ENCODE measurements around the gene C12orf42. TPM values are rescaled to one million over a fixed set of nuclear protein-coding genes. Genes with fewer than 3 reads are reported as not detected.

C12orf42 gene
- total RNA-seq, 1 experiment from 2014 or later, result not detected

GRCh38 chr12:103273645-103274044, 222.1 kb downstream of the C12orf42 start:
- H3K27me3 Mint-ChIP-seq (ENCODE audit: insufficient read depth, unreplicated experiment), result peaks cover 5% of the 10 kb centered on the region

GRCh38 chr12:103272949-103273348, 222.8 kb downstream of the C12orf42 start:
- CTCF ChIA-PET, result no interaction called here
- no TSS peak for BruUV-seq (replicated peaks)
- no peaks in the 10 kb centered on the region for H3K36me3 Mint-ChIP-seq (ENCODE audit: insufficient read depth, unreplicated experiment)

More at GRCh38 chr12:103273645-103274044, 222.1 kb downstream of the C12orf42 start:
- Mint-ChIP-seq H3K4me3 (ENCODE audit: unreplicated experiment) (no peak overlapping the region), H3K4me1 (ENCODE audit: low read depth, unreplicated experiment) (no peaks in the 10 kb centered on the region), H3K9me3 (ENCODE audit: unreplicated experiment) (no peaks in the 10 kb centered on the region), H3K36me3 (ENCODE audit: insufficient read depth, unreplicated experiment) (no peaks in the 10 kb centered on the region), H3K27ac (ENCODE audit: unreplicated experiment) (no peak overlapping the region)
- ChIA-PET POLR2A (no interaction called here), CTCF (no interaction called here)
- no peaks in the 10 kb centered on the region for H3K36me3 ChIP-seq (ENCODE audit: control insufficient read depth, insufficient read depth, low read length)
- intact Hi-C loops (cut with micrococcal nuclease; ENCODE audit: unreplicated experiment), result no loop called here
- H3K27me3 ChIP-seq (replicated peaks; ENCODE audit: control insufficient read depth, insufficient read depth, low read length), result no peaks in the 10 kb centered on the region
- H3K4me3 ChIP-seq (ENCODE audit: low read depth, low read length), result no peak overlapping the region
- H3K9me3 ChIP-seq, result no peaks in the 10 kb centered on the region
- no peak for TF ChIP-seq CTCF (IDR thresholded peaks at IDR 0.05; ENCODE audit: insufficient read depth in 1 of 2, low read depth in 1 of 2, low read length in 1 of 2, severe bottlenecking in 1 of 2, unreplicated experiment in 1 of 2)
- DNase-seq, result no peak
- H3K4me1 ChIP-seq, result no peaks in the 10 kb centered on the region; the same call in 1 of the 2 replicates
- BruUV-seq (replicated peaks), result no TSS peak

GRCh38 chr12:103269946-103270345, 225.8 kb downstream of the C12orf42 start:
- H3K9me3 ChIP-seq, result no peaks in the 10 kb centered on the region
- no peaks in the 10 kb centered on the region for H3K36me3 Mint-ChIP-seq (ENCODE audit: insufficient read depth, unreplicated experiment)
- H3K9me3 Mint-ChIP-seq (ENCODE audit: unreplicated experiment), result no peaks in the 10 kb centered on the region
- peaks cover 5% of the 10 kb centered on the region for H3K27me3 Mint-ChIP-seq (ENCODE audit: insufficient read depth, unreplicated experiment)
- no peaks in the 10 kb centered on the region for H3K36me3 ChIP-seq (ENCODE audit: control insufficient read depth, insufficient read depth, low read length)
- H3K4me1 Mint-ChIP-seq (ENCODE audit: low read depth, unreplicated experiment), result no peaks in the 10 kb centered on the region
- H3K27me3 ChIP-seq (replicated peaks; ENCODE audit: control insufficient read depth, insufficient read depth, low read length), result no peaks in the 10 kb centered on the region
- no peak overlapping the region for H3K4me3 ChIP-seq (ENCODE audit: low read depth, low read length)
- CTCF ChIA-PET, result no interaction called here
- no peak overlapping the region for H3K4me3 Mint-ChIP-seq (ENCODE audit: unreplicated experiment)
- intact Hi-C loops (cut with micrococcal nuclease; ENCODE audit: unreplicated experiment), result no loop called here
- TF ChIP-seq CTCF (IDR thresholded peaks at IDR 0.05; ENCODE audit: insufficient read depth in 1 of 2, low read depth in 1 of 2, low read length in 1 of 2, severe bottlenecking in 1 of 2, unreplicated experiment in 1 of 2), result no peak
- POLR2A ChIA-PET, result no interaction called here
- no peak for DNase-seq
- H3K27ac Mint-ChIP-seq (ENCODE audit: unreplicated experiment), result no peak overlapping the region
- BruUV-seq (replicated peaks), result no TSS peak
- H3K4me1 ChIP-seq, result no peaks in the 10 kb centered on the region; the same call in 1 of the 2 replicates

More at GRCh38 chr12:103272949-103273348, 222.8 kb downstream of the C12orf42 start:
- POLR2A ChIA-PET, result no interaction called here
- Histone ChIP-seq H3K36me3 (ENCODE audit: control insufficient read depth, insufficient read depth, low read length) (no peaks in the 10 kb centered on the region), H3K9me3 (no peaks in the 10 kb centered on the region), H3K27me3 (replicated peaks; ENCODE audit: control insufficient read depth, insufficient read depth, low read length) (no peaks in the 10 kb centered on the region), H3K4me3 (ENCODE audit: low read depth, low read length) (no peak overlapping the region), H3K4me1 (no peaks in the 10 kb centered on the region; the same call in 1 of the 2 replicates)
- H3K27me3 Mint-ChIP-seq (ENCODE audit: insufficient read depth, unreplicated experiment), result peaks cover 5% of the 10 kb centered on the region
- no peak for TF ChIP-seq CTCF (IDR thresholded peaks at IDR 0.05; ENCODE audit: insufficient read depth in 1 of 2, low read depth in 1 of 2, low read length in 1 of 2, severe bottlenecking in 1 of 2, unreplicated experiment in 1 of 2)
- no peak overlapping the region for H3K4me3 Mint-ChIP-seq (ENCODE audit: unreplicated experiment)
- no peak for DNase-seq
- no peaks in the 10 kb centered on the region for H3K4me1 Mint-ChIP-seq (ENCODE audit: low read depth, unreplicated experiment)
- H3K27ac Mint-ChIP-seq (ENCODE audit: unreplicated experiment), result no peak overlapping the region
- H3K9me3 Mint-ChIP-seq (ENCODE audit: unreplicated experiment), result no peaks in the 10 kb centered on the region
- intact Hi-C loops (cut with micrococcal nuclease; ENCODE audit: unreplicated experiment), result no loop called here

All from Caco-2 (cell line).